HepG2 (cell line): ENCODE data around the gene ALDH1A1. TPM values are rescaled to one million over a fixed set of nuclear protein-coding genes. Genes with fewer than 3 reads are reported as not detected.

Experiments used
- FOXA3 ChIP-seq: IDR thresholded peaks from 2 replicates; pipeline ENCODE4 v1.6.1; 2016; ENCODE audit warnings: missing genetic modification reagents, missing compliant biosample characterization
- FOXK2 ChIP-seq: fragments of 450-650 bp; IDR thresholded peaks from 2 replicates; pipeline ENCODE4 v1.6.1; 2016
- HOXA3 ChIP-seq: sonication (generic); formaldehyde crosslinking; IDR thresholded peaks from 2 replicates; pipeline ENCODE4 v1.5.0; 2020; ENCODE audit warnings: missing genetic modification reagents
- NFIC ChIP-seq: IDR thresholded peaks from 2 replicates; pipeline ENCODE4 v1.6.1; 2012; ENCODE audit warnings: mild to moderate bottlenecking, low read length, inconsistent platforms
- SMAD3 ChIP-seq: sonication (generic); formaldehyde crosslinking; IDR thresholded peaks from 2 replicates; pipeline ENCODE4 v1.4.0; 2020; ENCODE audit warnings: missing genetic modification reagents
- TEAD2 ChIP-seq: sonication (generic); formaldehyde crosslinking; IDR thresholded peaks from 2 replicates; pipeline ENCODE4 v1.9.0; 2021; ENCODE audit warnings: missing genetic modification reagents
- TSC22D2 ChIP-seq: sonication (generic); formaldehyde crosslinking; IDR thresholded peaks from 2 replicates; pipeline ENCODE4 v1.5.1; 2020; ENCODE audit warnings: missing genetic modification reagents, mild to moderate bottlenecking, borderline replicate concordance
- ZMAT3 ChIP-seq: sonication (generic); formaldehyde crosslinking; conservative IDR thresholded peaks from 2 replicates; pipeline ENCODE4 v1.7.0; 2021; ENCODE audit warnings: missing genetic modification reagents
- ZNF362 ChIP-seq: sonication (generic); formaldehyde crosslinking; IDR thresholded peaks from 2 replicates; pipeline ENCODE4 v1.4.0; 2020; ENCODE audit warnings: missing genetic modification reagents, mild to moderate bottlenecking, borderline replicate concordance
- ZNF660 ChIP-seq: sonication (generic); formaldehyde crosslinking; IDR thresholded peaks from 2 replicates; pipeline ENCODE4 v1.5.1; 2020; ENCODE audit warnings: mild to moderate bottlenecking, low read depth, missing genetic modification reagents, borderline replicate concordance
- ZSCAN31 ChIP-seq: sonication (generic); formaldehyde crosslinking; IDR thresholded peaks from 2 replicates; pipeline ENCODE4 v1.5.0; 2020; ENCODE audit warnings: low read depth, mild to moderate bottlenecking, missing genetic modification reagents
- polyA plus RNA-seq, 8 experiments: library from polyadenylated mRNA; depleted of rRNA in 3 of 8; stranded (reverse) in 7 of 8; unstranded in 1 of 8; fragments of >200 nt; fragmentation: Illumina TruSeq in 4 of 8; extraction: Trizol in 4 of 8; gene quantifications; 2 replicates each; pipeline versions ENCODE4 v1.2.1 to v1.2.3, GENCODE V29; 2011 to 2016; ENCODE audit warnings: low read depth in 4 of 8, missing spikeins in 1 of 8, mixed read lengths in 1 of 8; ENCODE audit not compliant: insufficient read depth in 1 of 8
- total RNA-seq, 5 experiments: library from RNA; depleted of rRNA; stranded (reverse); fragments of >200 nt; fragmentation: Illumina TruSeq; extraction: Trizol; gene quantifications; 2 replicates each; pipeline ENCODE4 v1.2.3, GENCODE V29; 2016; ENCODE audit warnings: low read depth in 1 of 5
- TF ChIP-seq, protein P1 (sequence below): sonication (generic); formaldehyde crosslinking; conservative IDR thresholded peaks from 2 replicates; pipeline ENCODE4 v1.4.0; 2020; ENCODE audit warnings: mild to moderate bottlenecking, missing genetic modification reagents, moderate library complexity
- TF ChIP-seq, protein P2 (sequence below): sonication (generic); formaldehyde crosslinking; IDR thresholded peaks from 2 replicates; pipeline ENCODE4 v1.4.0; 2020; ENCODE audit warnings: mild to moderate bottlenecking, missing genetic modification reagents

The ALDH1A1 gene
- total and polyA plus RNA-seq, 2 of the 13 experiments (the other 11 are each of a cell fraction or from before 2014, with no cell fraction given) = 88.2 to 439 TPM

DNA sequence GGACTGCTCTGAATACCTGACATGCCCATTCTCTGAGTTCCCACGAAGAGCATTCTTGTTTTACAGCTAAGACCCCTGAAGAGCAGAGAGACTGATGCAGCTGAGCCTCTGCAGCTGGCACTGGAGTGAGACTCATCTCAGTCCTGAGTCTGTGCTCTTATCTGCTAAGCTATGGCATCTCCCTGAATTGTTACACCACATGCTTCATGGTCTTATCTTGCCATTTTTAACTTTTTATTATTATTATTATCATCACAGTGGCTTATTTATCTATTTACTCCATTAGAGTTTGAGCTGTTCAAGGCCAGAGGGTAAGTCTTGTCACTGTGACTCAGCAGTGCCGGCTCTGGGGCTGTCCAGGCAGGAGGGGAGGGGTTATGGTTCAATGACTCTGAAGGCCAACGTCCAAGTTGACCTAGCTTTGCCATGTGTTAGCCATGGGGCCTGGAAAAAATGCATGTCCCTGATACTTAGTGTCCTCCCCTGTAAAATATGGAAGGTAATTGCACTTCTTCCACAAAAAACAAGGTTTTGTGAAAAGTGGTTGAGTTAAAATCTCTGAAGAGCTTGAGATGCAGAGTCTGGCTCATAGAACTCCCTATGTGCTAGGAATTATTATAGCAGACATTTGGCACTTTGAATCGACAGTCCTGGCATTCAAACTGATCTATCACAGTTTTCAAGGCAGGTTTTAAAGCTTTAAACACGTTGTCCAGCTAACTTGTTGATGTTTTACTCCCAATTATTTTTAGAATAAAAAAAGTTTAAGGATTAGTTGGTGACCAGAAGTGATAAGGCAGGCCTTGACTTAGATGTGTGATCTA, 94.6 kb downstream of the ALDH1A1 start (continued):
- TF ChIP-seq TSC22D2 (CRISPR knock-in tag) (peak; percentile 58; the same call in 1 of the 2 replicates), HOXA3 (CRISPR knock-in tag) (peak; percentile 78), FOXK2 (peak; percentile 17; the same call in 1 of the 2 replicates), ZMAT3 (CRISPR knock-in tag) (0 out of 2 replicates have a peak, but pooled peaks have one; percentile 68), ZNF362 (CRISPR knock-in tag) (peak; percentile 37; the same call in 1 of the 2 replicates), TEAD2 (CRISPR knock-in tag) (0 out of 2 replicates have a peak, but pooled peaks have one; percentile 29), NFIC (peak; percentile 42; the same call in 1 of the 2 replicates), ZSCAN31 (CRISPR knock-in tag) (0 out of 2 replicates have a peak, but pooled peaks have one; percentile 47), SMAD3 (no peak), ZNF660 (no peak), FOXA3 (CRISPR knock-in tag) (peak; percentile 82)
- TF ChIP-seq, protein P1, sequence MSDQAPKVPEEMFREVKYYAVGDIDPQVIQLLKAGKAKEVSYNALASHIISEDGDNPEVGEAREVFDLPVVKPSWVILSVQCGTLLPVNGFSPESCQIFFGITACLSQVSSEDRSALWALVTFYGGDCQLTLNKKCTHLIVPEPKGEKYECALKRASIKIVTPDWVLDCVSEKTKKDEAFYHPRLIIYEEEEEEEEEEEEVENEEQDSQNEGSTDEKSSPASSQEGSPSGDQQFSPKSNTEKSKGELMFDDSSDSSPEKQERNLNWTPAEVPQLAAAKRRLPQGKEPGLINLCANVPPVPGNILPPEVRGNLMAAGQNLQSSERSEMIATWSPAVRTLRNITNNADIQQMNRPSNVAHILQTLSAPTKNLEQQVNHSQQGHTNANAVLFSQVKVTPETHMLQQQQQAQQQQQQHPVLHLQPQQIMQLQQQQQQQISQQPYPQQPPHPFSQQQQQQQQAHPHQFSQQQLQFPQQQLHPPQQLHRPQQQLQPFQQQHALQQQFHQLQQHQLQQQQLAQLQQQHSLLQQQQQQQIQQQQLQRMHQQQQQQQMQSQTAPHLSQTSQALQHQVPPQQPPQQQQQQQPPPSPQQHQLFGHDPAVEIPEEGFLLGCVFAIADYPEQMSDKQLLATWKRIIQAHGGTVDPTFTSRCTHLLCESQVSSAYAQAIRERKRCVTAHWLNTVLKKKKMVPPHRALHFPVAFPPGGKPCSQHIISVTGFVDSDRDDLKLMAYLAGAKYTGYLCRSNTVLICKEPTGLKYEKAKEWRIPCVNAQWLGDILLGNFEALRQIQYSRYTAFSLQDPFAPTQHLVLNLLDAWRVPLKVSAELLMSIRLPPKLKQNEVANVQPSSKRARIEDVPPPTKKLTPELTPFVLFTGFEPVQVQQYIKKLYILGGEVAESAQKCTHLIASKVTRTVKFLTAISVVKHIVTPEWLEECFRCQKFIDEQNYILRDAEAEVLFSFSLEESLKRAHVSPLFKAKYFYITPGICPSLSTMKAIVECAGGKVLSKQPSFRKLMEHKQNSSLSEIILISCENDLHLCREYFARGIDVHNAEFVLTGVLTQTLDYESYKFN (CRISPR knock-in tag) = peak; percentile 93
- TF ChIP-seq, protein P2, sequence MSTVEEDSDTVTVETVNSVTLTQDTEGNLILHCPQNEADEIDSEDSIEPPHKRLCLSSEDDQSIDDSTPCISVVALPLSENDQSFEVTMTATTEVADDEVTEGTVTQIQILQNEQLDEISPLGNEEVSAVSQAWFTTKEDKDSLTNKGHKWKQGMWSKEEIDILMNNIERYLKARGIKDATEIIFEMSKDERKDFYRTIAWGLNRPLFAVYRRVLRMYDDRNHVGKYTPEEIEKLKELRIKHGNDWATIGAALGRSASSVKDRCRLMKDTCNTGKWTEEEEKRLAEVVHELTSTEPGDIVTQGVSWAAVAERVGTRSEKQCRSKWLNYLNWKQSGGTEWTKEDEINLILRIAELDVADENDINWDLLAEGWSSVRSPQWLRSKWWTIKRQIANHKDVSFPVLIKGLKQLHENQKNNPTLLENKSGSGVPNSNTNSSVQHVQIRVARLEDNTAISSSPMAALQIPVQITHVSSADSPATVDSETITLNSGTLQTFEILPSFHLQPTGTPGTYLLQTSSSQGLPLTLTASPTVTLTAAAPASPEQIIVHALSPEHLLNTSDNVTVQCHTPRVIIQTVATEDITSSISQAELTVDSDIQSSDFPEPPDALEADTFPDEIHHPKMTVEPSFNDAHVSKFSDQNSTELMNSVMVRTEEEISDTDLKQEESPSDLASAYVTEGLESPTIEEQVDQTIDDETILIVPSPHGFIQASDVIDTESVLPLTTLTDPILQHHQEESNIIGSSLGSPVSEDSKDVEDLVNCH (CRISPR knock-in tag) = no peak
